ENCODE data around the gene RPL18A.
A peak's percentile ranks its signal among the peaks of the same experiment; 100 is the strongest.

RPL18A gene

DNA sequence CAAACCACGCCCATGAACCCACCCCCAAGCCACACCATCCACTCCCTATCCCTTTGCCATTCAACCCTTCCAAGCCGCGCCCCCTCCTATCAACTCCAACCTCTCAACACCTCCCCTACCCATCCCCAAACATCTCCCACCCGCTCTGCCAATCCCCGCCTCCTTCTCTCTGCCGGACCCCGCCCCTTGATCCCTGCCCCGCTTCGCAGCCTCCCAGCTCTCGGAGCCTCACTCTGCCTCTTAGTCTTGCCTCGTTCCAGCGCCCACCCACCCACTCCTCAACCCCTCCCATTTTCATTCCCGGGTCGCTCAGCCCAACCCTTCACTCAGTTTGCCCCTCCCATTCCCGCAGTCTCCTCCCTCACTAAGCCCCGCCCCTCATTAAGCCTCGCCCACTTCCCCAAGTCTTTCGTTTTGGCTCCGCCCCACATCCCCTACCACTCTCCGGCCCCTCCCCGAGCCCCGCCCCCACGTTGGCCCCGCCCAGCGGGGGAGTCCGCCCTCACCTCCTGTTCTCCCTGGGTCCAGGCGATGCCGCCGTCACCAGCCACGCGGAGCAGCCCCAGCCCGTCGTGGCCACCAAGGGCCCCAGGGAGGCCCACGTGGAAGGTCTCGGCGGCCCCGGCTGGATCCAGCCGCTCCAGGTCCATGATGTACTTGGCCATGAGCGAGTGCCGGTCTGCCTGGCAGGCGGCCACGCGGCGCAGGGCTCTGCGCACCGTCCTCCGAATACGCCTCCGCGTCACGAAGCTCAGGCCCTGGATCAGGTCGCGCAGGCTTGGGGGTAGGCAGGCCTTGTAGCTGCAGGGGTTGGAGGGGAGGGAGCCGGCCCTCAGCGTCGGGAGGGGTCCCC is 17.7 kb upstream of the RPL18A start:
- DNase-seq, result peak; percentile 76

DNA sequence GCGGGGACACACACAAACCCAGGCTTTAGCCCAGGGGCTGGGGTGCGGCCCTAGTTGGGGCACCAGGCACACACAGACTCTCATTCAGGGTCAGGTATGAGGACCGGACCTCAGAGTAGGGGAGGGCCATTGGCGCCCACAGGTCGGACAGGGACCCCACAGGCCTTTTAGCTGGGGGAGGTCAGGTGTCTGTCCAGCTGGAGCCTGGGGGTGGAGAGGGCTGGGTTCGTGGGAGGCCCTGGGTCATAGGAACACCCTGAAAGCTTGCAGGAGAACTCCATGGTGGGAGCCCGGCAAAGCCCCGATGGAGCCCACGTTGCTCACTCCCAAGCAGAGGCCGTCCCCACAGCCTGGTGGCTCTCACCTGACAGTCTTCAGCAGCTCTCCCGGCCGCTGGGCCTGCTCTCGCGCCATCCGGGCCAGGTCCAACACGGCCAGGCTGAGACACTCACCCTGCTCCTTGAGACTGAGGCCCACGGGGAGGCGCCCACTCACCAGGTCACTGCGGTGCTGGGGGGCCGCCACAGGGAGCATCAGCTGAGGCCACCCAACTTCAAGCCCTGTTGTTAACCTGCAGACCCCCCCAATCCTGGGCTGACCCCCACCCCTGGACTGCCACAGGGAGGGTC is 16.9 kb upstream of the RPL18A start:
- DNase-seq, result no peak

DNA sequence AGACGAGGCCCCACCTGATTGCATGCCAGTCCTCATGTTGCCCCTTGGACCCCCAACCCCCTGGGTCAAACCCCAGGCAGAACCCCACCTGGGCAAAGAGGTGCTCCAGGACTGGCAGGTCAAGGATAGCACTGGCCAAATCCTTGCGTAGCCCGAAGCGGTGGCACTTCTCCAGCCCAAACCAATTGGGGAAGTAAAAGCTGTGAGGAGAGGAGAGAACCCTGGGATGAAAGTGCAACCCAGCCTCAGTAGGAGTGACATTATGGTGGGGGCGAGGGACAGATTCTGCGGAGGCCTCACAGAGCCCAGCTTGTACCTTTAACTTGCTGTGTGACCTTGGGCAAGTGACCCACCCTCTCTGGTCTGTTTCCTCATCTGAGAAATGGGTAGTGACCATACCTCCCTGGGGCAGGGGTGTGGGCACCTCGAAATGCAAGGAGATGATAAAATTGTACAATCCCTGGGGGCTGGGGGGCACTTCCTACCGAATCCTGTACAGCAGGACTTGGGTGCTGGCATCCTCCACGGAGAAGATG is 16.4 kb upstream of the RPL18A start:
- no peak for DNase-seq

DNA sequence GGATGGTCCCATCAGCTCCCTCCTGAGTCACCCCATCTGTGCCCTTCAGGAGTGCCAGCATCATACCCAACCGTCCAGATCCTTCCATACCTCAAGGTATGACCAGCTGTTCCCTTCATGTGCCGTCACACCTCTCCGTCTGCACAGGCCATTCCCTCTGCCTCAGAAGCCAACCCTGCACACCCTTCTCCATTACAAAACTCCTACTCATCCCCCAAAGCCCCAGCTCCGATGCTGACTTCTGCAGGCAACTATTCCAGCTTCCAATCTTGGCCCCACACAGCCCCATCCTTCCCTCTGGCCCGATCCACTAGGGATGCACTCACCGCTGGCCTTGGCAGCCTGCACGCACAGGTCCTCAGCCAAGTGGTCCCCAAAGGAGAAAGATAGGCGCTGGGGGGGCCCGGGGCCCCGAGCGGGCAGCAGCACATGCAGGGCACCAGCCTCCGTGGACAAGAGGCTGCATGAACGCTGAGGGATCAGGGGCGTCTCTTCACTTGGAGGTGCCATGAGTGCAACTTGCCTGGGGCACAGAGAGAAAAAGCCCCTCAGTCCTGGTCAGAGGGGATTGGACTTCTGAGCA is 15.7 kb upstream of the RPL18A start:
- no peak for DNase-seq

DNA sequence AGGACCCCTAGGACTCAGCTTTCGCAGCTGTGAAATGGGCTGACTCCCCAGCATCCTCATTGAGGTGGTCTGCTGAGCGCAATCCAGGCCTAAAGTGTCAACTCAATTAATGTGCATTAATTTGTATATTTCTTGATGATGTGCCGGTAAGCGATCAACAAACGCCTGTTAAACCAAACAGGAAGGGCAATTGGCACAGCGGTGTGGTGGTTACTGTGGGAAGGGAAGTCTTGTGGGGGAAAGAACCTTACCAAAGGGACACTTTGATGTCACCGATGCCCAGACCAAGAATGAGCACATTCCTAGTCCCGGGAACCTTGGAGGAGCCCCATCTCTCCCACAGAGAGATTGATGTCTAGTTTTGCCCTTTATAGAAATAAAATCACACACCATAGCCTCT is 13.6 kb upstream of the RPL18A start:
- DNase-seq, result peak; percentile 81

DNA sequence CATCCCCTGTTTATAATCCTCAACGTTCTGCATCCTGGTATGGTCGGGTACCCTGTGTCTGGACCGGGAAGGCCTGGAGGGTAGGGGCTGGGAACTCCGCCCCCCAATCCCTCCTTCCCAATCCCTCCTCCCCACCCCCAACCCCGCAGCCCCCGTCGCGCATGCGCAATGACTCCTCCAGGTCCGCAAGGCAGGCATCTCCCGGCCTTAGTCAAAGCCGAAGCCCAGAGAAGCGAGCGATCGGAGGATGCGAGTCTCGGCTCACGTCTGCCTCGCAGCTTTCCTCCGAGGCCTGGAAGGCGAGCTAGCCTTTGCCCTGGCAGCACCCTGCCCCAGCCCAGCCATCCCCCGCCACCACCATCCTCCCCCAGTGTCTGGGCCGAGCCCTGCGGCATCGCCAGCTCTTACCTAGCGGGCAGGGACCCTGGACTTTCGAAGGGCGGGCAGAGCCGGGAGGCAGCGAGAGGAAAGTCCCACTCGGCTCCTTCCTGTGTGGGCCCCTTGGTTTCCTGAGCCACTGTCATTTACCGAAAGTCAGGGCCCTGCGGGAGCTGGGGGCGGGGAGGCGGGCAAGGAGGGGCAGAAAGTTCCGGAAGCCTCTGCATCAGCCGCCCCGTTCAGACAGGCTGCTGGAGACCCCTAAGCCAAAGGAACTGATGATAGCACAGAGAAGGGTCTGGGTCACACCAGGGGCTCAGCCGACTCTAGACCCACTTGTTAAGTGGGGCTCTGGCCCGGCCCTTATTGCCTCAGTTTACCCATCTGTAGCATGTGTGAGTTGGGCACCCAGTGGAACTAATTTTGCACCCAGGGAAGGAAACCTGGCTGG is 12.0 kb upstream of the RPL18A start, which contains the start of gene JAK3:
TSS of gene JAK3 (minus strand) at position 445 of the 829 bp plus-strand sequence. CDS start 3,565 bp downstream, outside the sequence.
- peak; percentile 95 for DNase-seq

DNA sequence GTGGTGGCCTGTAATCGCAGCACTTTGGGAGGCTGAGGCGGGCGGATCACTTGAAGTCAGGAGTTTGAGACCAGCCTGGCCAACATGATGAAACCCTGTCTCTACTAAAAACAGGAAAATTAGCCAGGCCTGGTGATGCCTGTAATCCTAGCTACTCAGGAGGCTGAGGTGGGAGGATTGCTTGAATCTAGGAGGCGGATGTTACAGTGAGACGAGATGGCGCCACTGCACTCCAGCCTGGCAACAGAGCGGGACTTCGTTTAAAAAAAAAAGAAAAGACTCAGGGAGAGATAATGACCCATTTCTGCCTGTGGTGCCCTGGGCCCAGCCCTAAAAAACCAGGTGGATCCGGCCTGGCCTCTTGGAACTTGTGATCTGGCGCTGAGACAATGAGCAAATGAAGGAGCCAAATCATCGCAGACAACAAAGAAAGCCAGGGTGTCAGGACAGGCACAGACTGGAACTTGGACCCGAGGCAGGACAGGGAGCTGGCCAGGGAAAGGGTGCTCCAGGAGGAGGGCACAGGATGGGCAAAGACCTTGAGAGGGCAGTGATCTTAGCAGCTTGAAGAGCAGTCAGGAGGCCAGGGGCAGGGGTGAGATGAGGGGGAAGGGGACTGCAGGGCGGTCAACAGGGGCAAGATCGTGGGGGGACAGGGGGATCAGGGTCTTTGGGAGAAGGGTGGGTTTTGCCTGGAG is 11.0 kb upstream of the RPL18A start:
- no peak for DNase-seq

DNA sequence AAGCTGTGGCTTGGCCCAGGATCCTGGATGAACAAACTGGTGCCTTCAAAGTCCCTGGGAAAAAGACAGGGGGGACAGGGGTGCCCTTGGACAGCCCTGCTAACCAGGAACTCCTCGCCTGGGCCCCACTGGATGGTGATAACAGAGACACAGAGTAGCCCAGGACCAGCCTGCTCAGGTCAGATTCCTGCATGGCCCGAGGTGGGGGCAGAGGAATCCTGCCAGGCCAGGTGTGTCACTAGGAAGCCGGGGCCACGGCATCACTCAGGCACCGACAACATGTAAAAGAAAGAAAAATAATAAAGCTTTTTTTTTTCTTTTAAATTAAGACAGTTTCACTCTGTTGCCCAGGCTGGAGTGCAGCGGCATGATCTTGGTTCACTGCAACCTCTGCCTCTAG is 5.6 kb upstream of the RPL18A start:
- DNase-seq, result no peak

GRCh38 chr19:17855280-17856152 is 4.2 kb upstream of the RPL18A start:
- DNase-seq, result peak; percentile 97

DNA sequence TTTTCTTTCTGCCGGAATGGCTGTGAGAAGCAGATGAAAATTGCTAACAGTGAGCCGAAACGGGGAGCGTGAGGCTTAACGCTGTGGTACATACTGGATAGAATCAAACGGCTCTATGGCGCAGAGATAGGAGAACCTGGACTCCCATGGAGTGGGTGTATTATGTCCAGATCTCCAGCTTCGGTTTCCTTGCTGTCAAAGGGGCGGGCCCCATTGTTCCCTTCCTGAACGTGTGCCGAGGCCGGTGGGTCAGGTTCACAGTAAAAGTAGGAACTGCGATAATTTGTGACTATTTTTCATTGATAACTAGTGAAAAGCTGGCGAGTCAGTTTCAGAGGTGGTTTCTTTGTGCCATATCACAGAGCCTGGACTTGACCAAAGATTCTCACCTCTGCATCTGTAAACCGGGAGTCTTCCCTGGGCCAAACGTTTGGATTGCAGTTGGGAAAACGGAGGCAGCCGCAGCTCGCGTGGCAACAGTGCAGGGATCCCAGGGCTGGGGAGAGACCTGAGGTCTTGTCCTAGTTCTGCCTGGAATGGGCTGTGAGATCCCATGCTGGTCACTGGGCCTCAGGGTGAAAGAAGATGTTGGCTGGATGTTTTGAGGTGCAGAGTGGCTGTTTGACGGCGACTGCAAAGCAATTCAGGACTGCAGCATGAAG is 752 bp downstream of the RPL18A start:
- no peak for DNase-seq

DNA sequence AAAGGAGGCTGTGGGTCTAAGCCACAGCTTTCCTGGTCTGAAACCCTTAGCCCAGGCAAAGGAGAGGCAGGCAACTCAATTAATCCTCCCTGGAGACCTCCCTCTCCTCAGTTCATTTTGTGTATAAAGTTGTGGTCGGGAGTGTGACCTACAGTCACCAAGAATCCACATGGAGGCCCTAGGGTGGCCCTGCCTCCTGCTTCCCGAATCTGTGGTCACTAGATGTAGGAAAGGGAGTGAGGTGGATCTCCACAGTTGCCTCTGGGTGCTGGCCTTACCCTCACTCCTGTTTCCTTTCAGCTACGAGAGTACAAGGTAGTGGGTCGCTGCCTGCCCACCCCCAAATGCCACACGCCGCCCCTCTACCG is 1.3 kb downstream of the RPL18A start:
- DNase-seq, result no peak

GRCh38 chr19:17861542-17862402 is 2.1 kb downstream of the RPL18A start:
- no peak for DNase-seq

- DNase-seq, result no peak
Observed at GRCh38 chr19:17862711-17863519, 3.2 kb downstream of the RPL18A start.

DNA sequence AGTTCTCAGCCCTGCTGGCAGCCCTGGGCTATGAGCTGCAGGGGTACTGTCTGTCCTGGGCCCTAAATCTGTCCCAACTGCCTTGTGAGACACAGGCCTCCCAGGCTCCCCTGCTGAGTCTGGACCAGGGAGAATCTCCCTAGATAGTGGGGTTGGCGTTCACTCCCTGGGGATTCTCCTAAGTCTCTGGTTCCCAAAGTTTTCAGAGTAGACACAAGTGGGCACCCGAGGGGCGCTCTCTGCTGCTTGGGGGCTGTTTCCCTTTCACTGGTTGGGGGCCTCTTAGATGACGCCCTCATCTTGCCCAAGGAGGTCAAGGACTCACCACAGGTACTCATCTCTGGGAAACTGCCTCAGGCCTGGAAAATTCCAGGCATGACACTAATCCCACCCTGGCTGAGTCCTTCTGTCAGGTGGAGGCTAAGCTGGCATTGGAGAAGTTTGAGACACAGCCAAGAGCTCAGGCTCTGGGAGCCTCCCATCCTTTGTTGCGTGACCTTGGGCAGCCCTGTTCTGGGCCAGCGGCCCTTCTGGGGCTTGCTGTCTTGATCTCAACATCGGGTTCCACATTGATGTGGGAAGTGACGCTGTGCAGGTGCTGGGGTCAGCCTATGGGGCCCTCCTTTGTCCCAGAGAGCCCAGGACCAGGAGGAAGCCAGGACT is 3.9 kb downstream of the RPL18A start:
- no peak for DNase-seq

GRCh38 chr19:17865364-17866311 is 5.9 kb downstream of the RPL18A start:
- DNase-seq, result no peak

- DNase-seq, result no peak
Observed at GRCh38 chr19:17866312-17866963, 6.7 kb downstream of the RPL18A start.

All from activated effector memory CD4-positive, alpha-beta T cell treated with anti-CD3 and anti-CD28 coated beads, Interleukin-2, amount 50 U/mL, for 16 hours (primary cell).